Parathyroid adenoma (tissue), 2 donors: ENCODE data around the gene APBA2.

ENCODE experiments used
- H2AFZ ChIP-seq: fragments of 300-600 bp; sonication (generic); one replicate; pipeline ENCODE4 v1.7.0; 2017; ENCODE audit warnings: antibody characterized with exemption, mild to moderate bottlenecking
- H3K27ac ChIP-seq: fragments of 300-600 bp; sonication (generic); one replicate; pipeline ENCODE4 v1.7.0; 2017
- H3K27me3 ChIP-seq: fragments of 300-600 bp; sonication (generic); one replicate; pipeline ENCODE4 v1.7.0; 2017; ENCODE audit warnings: low read length; ENCODE audit not compliant: control insufficient read depth, insufficient read depth
- H3K36me3 ChIP-seq: fragments of 300-600 bp; sonication (generic); one replicate; pipeline ENCODE4 v1.7.0; 2017; ENCODE audit warnings: low read length; ENCODE audit not compliant: control insufficient read depth, insufficient read depth
- H3K4me1 ChIP-seq: fragments of 300-600 bp; sonication (generic); one replicate; pipeline ENCODE4 v1.7.0; 2017; ENCODE audit warnings: control low read depth
- H3K4me2 ChIP-seq: fragments of 300-600 bp; sonication (generic); one replicate; pipeline ENCODE4 v1.7.0; 2017; ENCODE audit warnings: low read length
- H3K4me3 ChIP-seq: fragments of 300-600 bp; sonication (generic); one replicate; pipeline ENCODE4 v1.7.0; 2017; ENCODE audit warnings: low read depth, low read length
- H3K79me2 ChIP-seq: fragments of 300-600 bp; sonication (generic); one replicate; pipeline ENCODE4 v1.7.0; 2017; ENCODE audit warnings: control low read depth
- H3K9ac ChIP-seq: fragments of 300-600 bp; sonication (generic); one replicate; pipeline ENCODE4 v1.7.0; 2017; ENCODE audit warnings: mild to moderate bottlenecking
- H3K9me3 ChIP-seq: fragments of 300-600 bp; sonication (generic); one replicate; pipeline ENCODE4 v1.7.0; 2017; ENCODE audit warnings: low read length; ENCODE audit not compliant: control insufficient read depth
- CTCF ChIP-seq: fragments of 300-600 bp; sonication (generic); IDR thresholded peaks from one replicate; pipeline ENCODE4 v1.7.0; 2017; ENCODE audit warnings: antibody characterized with exemption, mild to moderate bottlenecking
- donor health status: primary hyperparathyroidism.

The APBA2 gene

GRCh38 chr15:28922707-28923012, 36.9 kb downstream of the APBA2 start:
- Histone ChIP-seq H3K27ac (no peak overlapping the region), H3K36me3 (no peaks in the 10 kb centered on the region), H3K4me3 (no peak overlapping the region), H3K27me3 (no peaks in the 10 kb centered on the region), H3K9me3 (no peaks in the 10 kb centered on the region), H3K4me1 (no peaks in the 10 kb centered on the region), H3K4me2 (no peak overlapping the region), H3K9ac (no peak overlapping the region), H2AFZ (no peak overlapping the region), H3K79me2 (peaks cover 2% of the 10 kb centered on the region)
- TF ChIP-seq CTCF, result no peak

- no peaks in the 10 kb centered on the region for H3K27me3 ChIP-seq
- H2AFZ ChIP-seq, result no peak overlapping the region
- H3K27ac ChIP-seq, result no peak overlapping the region
- H3K9ac ChIP-seq, result no peak overlapping the region
- no peaks in the 10 kb centered on the region for H3K4me1 ChIP-seq
- H3K4me2 ChIP-seq, result no peak overlapping the region
- peaks cover 2% of the 10 kb centered on the region for H3K79me2 ChIP-seq
- H3K4me3 ChIP-seq, result no peak overlapping the region
- H3K36me3 ChIP-seq, result no peaks in the 10 kb centered on the region
- no peak for TF ChIP-seq CTCF
- H3K9me3 ChIP-seq, result no peaks in the 10 kb centered on the region
These were observed 38.0 kb downstream of the APBA2 start for GRCh38 chr15:28923726-28924280.

GRCh38 chr15:28927043-28927442, 41.3 kb downstream of the APBA2 start:
- no peak overlapping the region for H3K9ac ChIP-seq
- H2AFZ ChIP-seq, result no peak overlapping the region
- H3K9me3 ChIP-seq, result no peaks in the 10 kb centered on the region
- H3K4me2 ChIP-seq, result no peak overlapping the region
- H3K4me3 ChIP-seq, result no peak overlapping the region
- H3K79me2 ChIP-seq, result peaks cover 2% of the 10 kb centered on the region
- H3K4me1 ChIP-seq, result no peaks in the 10 kb centered on the region
- no peaks in the 10 kb centered on the region for H3K27me3 ChIP-seq
- no peak overlapping the region for H3K27ac ChIP-seq
- no peaks in the 10 kb centered on the region for H3K36me3 ChIP-seq
- TF ChIP-seq CTCF, result no peak

- Histone ChIP-seq H3K36me3 (no peaks in the 10 kb centered on the region), H3K9ac (no peak overlapping the region), H3K4me3 (no peak overlapping the region), H3K27ac (no peak overlapping the region), H2AFZ (no peak overlapping the region), H3K79me2 (peaks cover 2% of the 10 kb centered on the region), H3K4me1 (no peaks in the 10 kb centered on the region), H3K9me3 (no peaks in the 10 kb centered on the region), H3K4me2 (no peak overlapping the region), H3K27me3 (no peaks in the 10 kb centered on the region)
- no peak for TF ChIP-seq CTCF
These were observed 43.4 kb downstream of the APBA2 start for GRCh38 chr15:28929200-28929599.

GRCh38 chr15:28930011-28930410, 44.2 kb downstream of the APBA2 start:
- Histone ChIP-seq H3K27me3 (no peaks in the 10 kb centered on the region), H3K4me3 (no peak overlapping the region), H2AFZ (no peak overlapping the region), H3K9ac (no peak overlapping the region), H3K36me3 (no peaks in the 10 kb centered on the region), H3K27ac (no peak overlapping the region), H3K9me3 (no peaks in the 10 kb centered on the region), H3K79me2 (peaks cover 2% of the 10 kb centered on the region), H3K4me1 (no peaks in the 10 kb centered on the region), H3K4me2 (no peak overlapping the region)
- TF ChIP-seq CTCF, result no peak
